PC-3 (cell line): ENCODE data around the gene ZCCHC8.

Experiments
- EZH2 ChIP-seq: fragments of 300-600 bp; sonication (generic); IDR thresholded peaks from one replicate; pipeline ENCODE4 v1.6.1; 2017; ENCODE audit warnings: antibody characterized with exemption, mild to moderate bottlenecking, low read length; ENCODE audit not compliant: unreplicated experiment
- TF ChIP-seq, protein P1 (sequence below): fragments of 300-600 bp; sonication (generic); conservative IDR thresholded peaks from 2 replicates; pipeline ENCODE4 v1.5.1; 2017; ENCODE audit warnings: antibody characterized with exemption, low read depth, mild to moderate bottlenecking, low read length

DNA sequence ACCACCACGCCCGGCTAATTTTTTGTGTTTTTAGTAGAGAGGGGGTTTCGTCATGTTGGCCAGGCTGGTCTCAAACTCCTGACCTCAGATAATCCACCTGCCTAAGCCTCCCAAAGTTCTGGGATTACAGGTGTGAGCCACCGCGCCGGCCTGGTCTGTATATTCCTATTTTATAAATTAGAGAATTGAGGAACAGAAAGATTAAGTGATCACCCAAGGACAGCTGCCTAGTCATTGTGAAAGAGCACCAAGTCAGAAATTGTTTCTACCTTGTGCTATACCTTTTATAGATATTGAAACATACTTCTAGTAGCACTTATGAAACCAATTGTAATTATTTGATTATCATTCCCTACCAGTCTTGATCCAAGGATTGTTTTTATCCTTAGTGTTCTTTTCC, 28.3 kb upstream of the ZCCHC8 start:
- TF ChIP-seq, protein P1, sequence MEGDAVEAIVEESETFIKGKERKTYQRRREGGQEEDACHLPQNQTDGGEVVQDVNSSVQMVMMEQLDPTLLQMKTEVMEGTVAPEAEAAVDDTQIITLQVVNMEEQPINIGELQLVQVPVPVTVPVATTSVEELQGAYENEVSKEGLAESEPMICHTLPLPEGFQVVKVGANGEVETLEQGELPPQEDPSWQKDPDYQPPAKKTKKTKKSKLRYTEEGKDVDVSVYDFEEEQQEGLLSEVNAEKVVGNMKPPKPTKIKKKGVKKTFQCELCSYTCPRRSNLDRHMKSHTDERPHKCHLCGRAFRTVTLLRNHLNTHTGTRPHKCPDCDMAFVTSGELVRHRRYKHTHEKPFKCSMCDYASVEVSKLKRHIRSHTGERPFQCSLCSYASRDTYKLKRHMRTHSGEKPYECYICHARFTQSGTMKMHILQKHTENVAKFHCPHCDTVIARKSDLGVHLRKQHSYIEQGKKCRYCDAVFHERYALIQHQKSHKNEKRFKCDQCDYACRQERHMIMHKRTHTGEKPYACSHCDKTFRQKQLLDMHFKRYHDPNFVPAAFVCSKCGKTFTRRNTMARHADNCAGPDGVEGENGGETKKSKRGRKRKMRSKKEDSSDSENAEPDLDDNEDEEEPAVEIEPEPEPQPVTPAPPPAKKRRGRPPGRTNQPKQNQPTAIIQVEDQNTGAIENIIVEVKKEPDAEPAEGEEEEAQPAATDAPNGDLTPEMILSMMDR, result no peak
- TF ChIP-seq EZH2, result no peak
